Body of pancreas (tissue), 4 donors: ENCODE data around the gene TIMM13.

Source experiments
- POLR2A ChIP-seq, 3 donors: fragments of 450-650 bp; IDR thresholded peaks; one replicate each; pipeline ENCODE4 v1.6.1; 2016; ENCODE audit warnings: antibody characterized with exemption in 3 of 3, mild to moderate bottlenecking in 2 of 3
- TF ChIP-seq, protein P1 (sequence below), 7 experiments: fragments of 450-650 bp in 4 of 7; fragments of 200-600 bp in 3 of 7; sonication (generic) in 3 of 7; IDR thresholded peaks; one replicate each; pipeline ENCODE4 v1.5.1; 2016 to 2019; ENCODE audit warnings: antibody characterized with exemption in 7 of 7

GRCh38 chr19:2461751-2462634, 34.6 kb upstream of the TIMM13 start:
- TF ChIP-seq, protein P1, sequence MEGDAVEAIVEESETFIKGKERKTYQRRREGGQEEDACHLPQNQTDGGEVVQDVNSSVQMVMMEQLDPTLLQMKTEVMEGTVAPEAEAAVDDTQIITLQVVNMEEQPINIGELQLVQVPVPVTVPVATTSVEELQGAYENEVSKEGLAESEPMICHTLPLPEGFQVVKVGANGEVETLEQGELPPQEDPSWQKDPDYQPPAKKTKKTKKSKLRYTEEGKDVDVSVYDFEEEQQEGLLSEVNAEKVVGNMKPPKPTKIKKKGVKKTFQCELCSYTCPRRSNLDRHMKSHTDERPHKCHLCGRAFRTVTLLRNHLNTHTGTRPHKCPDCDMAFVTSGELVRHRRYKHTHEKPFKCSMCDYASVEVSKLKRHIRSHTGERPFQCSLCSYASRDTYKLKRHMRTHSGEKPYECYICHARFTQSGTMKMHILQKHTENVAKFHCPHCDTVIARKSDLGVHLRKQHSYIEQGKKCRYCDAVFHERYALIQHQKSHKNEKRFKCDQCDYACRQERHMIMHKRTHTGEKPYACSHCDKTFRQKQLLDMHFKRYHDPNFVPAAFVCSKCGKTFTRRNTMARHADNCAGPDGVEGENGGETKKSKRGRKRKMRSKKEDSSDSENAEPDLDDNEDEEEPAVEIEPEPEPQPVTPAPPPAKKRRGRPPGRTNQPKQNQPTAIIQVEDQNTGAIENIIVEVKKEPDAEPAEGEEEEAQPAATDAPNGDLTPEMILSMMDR (IDR thresholded peaks at IDR 0.05) = peak in 2 of 7 experiments; percentile 22 to 34
- TF ChIP-seq POLR2A (IDR thresholded peaks at IDR 0.05) = no peak
